HG03571 (cell line): Measurements from ENCODE around the gene NT5C2.

ENCODE experiments used
- ATAC-seq: cut with Tn5 transposase; IDR thresholded peaks from one replicate; pipeline ENCODE4 v1.9.1; 2021; ENCODE audit not compliant: unreplicated experiment

NT5C2 gene

DNA sequence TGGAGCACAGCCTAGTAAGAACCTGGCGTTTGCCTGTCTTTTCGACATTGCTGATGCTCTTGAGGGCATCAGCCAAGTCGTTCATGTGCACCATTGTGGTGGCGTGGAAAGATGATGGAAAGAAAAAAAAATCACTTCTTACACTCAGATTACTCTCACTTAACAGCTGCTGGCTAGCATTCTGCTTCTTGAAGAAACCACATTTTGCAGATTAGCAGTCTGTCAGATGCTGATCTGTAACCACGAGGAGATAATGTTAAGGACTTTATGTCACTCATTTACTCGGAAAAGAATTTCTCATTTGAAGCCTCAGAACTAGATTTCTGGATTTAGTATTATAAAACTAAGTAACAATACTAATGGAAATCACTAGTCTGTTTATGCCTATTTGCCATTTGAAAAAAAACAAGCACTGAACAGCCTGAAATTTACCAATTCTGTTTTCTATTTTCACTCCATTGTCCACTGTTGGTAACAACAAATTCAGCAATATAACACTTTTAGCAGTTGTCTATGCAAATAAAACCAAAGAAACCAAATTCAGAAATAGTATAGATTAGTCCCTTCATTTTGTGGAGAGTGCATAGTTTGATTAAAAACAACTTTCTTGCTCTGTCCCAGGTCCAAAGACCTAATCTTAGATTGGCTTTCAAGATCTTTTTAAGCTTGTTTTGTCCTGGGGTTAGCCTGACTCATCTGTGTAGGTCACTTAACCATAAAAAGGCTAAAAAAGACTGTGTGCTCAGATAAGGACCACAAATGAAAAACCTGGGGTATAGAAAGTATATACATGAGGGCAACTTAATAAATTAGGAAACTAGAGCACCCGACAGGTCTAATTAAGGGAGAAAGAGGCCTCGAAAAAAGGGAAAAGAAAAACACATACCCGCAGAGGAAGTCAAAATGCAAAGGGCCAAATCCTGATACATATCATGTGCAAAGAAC, 67.5 kb downstream of the NT5C2 start:
- peak; percentile 93 for ATAC-seq

DNA sequence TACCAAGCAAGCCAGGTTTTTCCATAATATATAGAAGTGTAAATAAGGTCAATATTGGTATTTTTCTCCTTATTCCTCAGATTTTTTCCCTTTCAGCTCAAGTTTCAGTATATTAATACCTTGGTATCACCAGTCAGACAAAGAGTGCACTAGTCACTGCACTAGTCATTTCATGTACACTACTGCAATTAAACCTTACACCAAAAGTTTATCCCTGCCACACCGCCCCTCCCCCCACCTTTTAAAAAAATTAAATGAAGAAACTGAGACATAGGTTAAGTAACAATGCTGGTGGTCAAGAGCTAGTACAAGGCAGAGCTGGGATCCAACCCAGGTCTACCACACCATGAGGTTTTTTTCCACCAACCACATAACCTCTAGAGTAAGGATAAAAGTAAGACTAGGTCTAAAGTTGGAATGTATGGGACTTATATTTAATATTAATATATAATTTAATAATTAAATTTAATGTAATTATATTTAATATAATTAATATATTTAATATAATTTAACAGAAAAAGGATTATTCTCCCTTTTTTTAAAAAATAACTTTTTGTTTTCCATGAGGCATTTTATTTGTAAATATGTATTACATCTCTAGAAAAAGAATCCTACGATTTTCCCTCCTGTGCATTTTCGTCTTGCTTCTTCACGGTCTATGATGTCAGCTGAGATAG, 68.5 kb downstream of the NT5C2 start:
- ATAC-seq, result no peak

DNA sequence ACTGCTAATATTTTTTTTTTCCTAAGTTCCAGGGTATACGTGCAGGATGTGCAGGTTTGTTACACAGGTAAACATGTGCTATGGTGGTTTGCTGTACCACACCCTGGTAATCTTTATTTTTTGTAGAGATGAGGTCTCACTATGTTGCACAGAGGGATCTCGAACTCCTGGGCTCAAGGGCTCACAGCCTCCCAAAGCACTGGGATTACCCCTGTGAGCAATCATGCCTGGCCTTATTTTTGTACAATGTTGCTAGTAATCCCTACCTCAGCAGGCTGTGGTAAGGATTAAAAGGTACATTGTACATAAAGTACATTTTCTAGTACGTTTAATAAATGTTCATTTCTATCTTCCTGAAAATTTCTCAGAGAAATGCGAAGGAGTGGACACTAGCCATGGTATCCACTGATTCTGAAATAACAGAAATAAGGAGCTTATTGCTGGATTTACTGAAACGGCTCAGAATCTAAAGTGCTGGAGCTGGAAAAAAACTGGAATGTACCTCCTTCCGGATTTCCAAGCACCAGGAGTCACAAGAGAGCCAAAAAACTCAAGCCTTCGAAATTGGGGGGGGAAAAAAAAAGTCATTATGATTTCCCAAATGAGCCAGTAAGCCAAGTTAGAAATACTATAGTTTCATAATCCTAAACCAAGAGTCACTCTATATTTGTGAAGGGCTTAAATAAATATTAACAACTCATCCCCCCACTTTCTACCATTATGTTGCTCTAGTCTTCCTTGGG, 69.6 kb downstream of the NT5C2 start:
- ATAC-seq, result no peak

DNA sequence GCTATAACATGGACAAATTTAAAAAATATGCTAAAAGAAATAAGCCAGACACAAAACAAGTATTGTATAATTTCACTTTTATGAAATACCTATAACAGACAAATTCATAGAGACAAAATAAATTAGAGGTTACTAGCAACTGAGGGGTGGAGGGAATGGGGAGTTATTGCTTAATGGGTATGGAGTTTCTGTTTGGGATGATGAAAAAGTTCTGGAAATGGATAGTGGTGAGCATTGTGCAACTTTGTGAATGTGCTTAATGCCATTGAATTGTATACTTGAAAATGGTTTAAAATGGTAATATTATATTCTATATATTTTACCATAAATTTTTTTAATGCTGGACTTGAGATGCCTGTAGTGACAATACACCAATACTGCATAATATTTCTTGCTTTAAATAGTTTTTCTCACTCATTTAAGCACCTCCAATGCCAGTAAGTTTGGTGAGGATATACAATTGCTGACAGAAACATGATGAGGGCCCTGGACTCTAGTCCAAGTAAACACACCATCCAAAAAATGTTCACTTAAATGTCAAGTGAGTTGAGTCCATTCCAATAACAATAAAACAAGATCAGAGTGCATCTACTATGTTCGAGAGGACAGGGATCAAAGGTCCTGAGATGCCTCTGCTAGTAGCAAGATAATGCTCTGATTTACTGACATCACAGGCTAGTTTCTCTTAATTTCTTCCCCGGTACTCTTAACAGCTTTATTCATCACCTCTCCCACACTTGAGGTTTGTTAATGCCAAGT, 71.9 kb downstream of the NT5C2 start:
- ATAC-seq, result no peak

DNA sequence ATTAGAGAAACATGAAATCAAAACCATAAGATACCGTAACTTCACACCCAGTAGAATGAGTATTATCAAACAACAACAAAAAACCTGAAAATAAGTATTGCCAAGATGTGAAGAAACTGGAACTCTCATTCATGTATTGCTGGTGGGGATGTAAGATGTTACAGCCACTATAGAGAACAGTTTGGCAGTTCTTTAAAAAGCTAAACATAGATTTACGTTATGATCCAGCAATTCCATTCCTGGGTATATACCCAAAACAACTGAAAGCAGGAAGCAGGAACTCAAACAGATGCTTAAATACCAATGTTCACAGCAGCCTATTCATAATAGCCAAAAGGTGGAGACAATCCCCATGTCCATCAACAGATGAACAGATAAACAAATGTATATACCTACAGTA, 72.5 kb downstream of the NT5C2 start:
- no peak for ATAC-seq

DNA sequence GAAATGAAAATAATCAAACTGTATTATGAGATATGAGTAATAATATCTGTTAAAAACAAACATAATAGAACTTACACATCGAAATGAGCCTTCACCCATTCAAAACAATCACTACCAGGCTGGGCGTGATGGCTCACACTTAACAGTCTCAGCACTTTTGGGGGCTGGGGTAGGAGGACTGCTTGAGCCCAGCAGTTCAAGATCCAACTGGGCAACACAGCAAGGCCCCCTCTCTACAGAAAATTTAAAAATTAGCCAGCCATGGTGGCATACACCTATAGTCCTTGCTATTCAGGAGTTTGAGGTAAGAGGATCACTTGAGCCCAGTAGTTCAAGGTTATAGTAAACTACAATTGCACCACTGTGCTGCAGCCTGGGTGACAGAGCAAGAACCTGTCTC, 75.8 kb downstream of the NT5C2 start:
- no peak for ATAC-seq

DNA sequence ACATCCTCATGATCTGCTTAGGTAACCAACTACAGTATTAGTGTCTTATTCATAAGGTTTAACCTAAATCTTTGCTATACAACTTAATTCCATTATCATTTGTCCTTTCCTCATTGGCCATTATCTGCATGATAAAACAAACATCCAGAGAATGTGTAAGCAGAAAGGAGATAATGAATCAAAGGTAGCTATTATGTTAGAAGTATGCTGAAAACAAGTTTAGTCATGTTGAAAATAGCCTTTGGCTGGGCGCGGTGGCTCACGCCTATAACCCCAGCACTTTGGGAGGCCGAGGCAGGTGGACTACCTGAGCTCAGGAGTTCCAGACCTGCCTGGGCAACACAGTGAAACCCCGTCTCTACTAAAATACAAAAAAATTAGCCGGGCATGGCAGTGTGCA, 78.2 kb downstream of the NT5C2 start:
- no peak for ATAC-seq

DNA sequence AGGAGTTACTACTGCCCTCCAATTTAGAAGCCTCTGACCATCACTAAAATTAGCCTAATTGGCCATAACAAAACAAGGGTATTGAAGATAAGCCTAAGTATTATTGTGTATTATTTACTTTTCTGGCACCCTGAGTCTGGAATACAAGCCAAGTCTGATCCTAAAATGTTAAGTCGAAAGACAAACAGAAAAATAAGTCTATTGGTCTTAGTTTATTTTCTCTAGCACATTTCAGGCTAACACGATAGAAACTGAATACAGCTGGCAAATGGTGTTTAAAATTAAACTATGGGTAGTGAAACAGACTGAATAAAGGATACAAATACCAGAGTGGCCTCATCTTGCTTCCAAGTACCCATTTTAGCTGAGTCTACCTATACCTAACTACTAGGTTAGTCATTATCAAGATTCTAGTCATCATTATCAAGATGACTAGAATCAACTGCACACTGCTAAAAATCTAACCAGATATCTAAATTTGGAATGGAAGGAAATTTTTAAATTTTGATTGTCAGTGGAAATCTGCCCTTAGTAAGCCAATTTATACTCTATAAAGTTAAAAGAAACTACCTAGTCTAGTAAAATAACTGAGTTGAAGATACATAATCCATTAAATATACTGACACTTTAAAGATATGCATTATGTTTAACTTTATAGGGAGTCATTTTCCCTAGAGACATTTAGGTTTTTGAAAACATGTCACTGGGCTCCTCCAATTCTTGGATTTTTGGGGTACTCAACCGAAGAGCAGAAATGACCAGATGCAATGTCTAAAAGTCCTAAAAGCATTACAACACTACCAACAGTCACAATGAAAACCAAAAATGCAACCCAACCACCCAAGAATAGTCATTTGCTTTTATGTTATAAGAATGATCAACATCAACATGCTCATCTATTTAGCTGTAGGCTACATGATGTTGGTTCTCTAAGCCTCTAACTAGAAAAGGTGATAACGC, 80.9 kb downstream of the NT5C2 start:
- peak; percentile 69 for ATAC-seq

DNA sequence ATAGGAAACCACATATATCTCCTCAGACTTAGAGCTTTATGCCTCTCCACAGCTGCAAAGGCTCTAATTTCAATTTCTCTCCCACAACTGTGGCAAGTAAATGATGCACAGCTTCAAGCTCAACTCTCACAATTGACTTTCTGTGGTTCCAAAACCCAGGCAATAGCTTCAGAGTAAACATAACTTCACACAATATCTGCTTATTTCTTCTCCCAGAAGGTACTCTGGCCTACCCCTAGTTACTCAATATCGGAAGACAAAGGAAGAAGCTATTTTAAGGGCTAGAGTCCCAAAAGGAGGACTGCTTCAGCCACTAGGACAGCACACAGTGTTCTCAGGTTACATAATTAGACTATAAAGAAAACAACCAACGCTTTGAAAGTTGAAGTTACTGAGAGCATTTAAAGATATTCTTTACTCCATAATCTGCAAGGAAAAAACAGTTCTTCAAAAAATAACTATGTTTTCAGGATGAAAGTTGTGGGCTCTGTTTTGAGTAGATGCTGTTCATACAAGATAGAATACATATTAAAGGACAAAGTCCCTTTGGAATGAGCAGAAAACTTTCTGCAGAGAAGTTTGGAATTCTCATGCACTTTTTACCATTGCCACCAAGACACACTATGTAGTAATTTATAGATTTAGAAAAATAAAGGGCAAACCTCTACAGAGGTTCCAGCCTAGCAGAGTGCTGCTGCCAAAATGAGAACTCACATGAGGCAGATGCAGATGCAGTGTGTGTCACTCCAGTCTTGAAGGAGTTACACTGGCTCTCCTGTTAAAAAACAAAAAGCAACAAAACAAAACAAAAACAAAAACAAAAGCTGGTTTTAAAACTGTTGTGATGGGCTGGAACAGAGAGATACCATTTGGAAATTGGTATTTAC, 81.8 kb downstream of the NT5C2 start:
- peak; percentile 56 for ATAC-seq

DNA sequence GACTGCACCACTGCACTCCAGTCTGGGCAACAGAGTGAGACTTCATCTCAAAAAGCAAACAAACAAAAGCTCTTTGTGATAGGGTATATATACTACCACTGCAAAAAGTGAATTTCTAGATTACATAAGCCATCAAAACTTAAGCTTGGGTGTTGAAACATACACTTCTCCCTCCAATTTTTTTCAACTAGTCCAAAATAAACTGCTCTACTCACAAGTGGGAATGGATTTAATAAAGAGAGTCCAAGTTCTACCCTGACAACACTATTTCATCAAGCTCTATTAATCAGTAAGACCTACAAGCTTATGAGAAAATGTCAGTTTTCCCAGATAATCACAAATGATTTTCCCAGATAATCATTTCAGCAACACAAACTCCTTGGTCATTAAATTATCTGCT, 82.7 kb downstream of the NT5C2 start:
- ATAC-seq, result no peak

DNA sequence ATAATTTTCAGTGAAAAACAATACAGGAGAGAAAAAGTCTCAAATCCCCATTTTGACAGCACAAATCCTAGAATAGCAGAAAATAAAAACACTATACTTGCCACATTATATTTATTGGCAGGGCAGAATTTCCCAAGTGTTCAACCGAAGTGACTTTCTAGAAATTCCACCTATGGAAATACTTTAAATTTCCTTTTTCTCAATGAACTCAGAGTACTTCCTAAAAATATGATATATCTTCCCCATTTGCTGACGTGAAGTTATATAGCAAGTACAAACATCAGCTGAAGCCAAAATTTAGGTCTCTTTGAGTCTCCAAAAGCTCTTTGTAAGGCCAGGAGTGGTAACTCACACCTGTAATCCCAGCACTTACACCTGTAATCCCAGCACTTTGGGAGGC, 83.3 kb downstream of the NT5C2 start:
- no peak for ATAC-seq

DNA sequence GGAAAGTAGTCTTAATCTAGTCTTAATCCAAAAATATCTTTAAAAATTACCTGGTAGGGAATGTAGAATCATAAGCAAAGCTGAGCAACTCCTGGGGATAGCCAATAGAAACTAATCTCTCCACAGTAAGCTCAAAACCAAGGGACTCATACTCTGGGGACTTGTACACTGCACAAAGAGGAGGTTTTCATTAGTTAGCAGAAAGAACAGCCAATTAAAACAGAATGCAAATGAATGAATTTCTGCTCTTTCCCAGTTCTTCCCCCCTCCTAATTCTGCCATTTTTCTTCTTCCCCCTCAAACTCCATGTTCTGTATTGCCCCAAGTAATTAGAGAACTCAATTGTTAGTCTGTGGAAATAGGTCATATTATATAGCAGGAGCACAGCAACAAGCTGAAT, 86.5 kb downstream of the NT5C2 start:
- ATAC-seq, result no peak

DNA sequence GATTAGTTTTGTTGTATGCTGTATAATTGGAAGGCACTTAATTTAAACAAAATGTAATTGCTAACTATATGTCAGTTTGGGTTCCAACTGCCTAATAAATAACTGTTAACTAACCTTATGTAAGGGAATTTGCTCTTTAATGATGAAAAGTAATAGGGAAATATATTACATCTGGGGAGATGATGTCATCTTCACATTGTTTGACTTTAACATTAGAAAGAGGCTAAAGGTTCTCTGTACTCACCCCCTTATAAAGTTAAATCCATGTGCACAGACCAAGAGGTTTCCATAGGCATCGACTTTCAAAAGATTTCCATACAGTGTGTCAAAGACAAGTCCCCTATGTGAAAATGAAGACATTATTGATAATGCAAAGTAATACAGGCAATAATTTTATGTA, 87.6 kb downstream of the NT5C2 start:
- no peak for ATAC-seq

DNA sequence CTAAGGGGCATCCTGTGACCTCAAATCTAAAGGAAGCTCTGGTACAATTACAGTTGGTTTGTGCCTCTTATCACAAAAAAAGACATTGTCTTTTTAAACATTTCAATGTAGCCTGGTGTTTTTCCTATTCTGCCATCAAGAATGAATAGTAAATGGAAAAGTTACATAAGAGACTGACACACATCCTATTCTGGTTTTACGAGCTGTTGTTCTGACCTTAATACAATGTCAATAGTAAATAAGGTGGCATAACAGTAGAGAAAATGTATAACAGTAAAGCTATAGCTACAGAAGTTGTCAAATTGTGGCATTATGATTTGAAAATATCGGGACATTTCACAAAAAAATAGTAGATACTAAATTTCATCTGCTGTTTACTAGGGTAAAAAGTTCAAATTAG, 88.4 kb downstream of the NT5C2 start:
- no peak for ATAC-seq

DNA sequence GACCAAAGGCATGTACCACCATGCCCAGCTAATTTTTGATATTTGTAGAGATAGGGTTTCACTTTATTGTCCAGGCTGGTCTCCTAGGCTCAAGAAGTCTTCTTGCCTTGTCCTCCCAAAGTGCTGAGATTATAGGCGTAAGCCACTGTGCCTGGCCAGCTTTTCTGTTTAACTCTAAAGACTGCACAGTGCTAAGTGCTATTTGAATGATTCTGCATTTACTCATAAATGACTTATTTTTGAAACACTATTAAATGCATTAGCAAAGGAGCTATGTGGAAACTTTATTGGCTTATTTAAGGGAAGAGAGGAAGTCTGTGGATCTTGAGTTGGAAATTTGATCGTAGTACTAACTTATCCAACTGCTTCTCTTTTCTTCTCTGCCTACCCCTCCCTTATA, 89.1 kb downstream of the NT5C2 start:
- ATAC-seq, result no peak

DNA sequence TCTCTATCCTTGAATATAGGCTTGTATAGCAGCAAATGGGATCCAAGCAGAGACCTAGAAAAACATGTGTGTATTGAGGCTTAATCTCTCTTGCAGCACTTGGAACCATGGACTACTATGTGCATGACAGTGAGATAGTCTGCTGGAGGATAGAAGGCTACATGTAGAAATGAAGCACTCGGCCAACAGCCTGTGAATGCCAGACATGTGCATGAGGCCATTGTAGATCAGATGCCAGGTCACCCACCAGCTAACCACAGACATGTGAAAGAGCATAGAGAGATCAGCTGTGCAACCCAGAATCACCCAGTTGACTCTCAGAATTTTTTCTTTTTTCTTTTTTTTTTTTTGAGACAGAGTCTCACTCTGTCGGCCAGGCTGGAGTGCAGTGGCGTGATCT, 90.9 kb downstream of the NT5C2 start:
- no peak for ATAC-seq

DNA sequence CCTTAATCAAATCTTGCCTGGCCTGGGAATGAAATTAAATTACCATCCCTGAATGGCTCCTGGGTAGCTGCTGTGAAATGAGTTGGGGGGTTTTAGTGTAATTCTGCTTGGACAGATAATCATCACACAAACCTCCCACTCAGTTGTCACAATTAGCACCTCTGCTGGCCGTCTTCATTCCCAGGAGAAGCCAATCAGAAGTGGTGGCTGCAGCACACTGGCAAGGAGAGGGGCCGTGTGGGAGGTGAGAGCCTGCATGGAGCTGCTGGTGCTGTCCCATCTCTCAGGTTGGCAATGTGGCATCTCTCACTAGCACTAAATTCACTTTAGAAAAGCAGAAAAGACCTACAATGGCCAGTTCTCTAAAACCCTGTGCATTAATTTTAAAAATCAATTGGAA, 92.5 kb downstream of the NT5C2 start:
- ATAC-seq, result no peak

DNA sequence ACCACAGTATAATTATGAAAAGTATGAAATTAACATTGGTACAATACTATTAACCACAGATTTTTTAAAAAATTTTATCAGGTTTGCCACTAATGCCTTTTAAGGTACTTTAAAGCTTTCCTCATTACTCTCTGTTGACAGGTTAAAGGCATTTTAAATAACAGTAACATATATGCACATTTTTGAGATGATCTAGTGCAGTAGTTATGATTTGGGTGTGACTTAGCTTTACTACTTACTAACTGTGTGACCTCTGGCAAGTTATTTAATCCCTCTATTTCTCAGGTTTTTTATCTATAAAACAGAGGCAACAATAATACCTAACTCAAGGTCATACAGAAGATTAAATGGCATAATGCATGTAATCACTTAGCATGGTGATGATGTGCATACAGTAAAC, 94.8 kb downstream of the NT5C2 start:
- ATAC-seq, result no peak

DNA sequence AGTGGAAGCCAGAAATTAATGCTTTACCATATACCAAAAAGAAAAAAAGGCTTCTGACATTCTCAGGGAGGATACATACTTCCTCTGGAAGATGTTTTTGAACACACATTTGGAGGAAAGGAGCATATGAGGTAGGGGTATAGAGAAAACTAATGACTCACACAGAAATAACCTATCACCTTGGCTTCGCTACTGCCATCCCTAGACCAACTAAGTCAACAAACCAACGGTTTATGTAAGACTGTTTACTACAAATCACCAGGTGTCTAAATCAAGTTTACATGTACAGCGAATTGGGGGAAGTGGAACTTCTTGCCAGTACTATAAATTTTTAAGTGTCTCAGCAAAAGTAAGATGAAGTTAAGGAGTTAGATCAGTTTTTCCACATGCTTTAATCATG, 96.9 kb downstream of the NT5C2 start:
- no peak for ATAC-seq
